ENCODE measurements around the gene OMP. TPM values are rescaled to one million over a fixed set of nuclear protein-coding genes. Genes with fewer than 3 reads are reported as not detected.

The OMP gene
- total and polyA plus RNA-seq, 7 donors = 0.32 TPM; not detected in 6

DNA sequence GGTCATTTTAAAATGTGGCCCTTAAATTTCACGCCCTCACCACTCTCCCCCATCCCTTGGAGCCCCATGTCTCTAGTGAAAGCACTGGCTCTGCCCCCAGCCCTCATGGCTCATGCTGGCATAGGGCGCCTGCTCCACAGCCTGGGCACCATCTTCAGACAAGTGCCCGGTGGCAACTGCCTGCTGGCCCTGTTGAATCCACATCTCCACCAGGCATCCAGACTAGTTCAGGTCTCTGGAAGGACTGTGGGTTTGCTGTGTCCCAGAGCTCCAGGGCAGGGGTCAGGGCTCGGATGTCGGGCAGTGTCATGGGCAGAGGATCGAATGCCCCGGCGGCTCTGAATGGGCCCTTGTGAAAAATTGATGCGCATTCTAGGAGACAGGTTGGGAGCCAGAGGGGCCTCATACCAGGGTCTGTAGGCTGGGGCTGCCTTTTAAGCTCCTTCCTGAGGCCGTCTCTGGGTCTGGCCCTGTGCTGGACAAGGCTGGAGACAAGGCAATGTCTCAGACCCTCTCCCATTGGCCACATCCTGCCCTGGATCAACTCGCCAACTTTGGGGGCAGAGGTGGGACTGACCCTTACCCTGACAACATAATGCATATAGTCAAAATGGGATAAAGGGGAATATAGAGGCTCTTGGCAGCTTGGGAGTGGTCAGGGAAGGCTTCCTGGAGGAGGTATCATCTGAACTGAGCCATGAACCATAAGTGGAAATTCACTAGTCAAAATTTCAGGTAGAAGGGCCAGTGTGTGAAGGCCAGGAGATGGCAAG lies 26.6 kb downstream of the OMP start:
- Histone ChIP-seq H3K27ac (no peak overlapping the region), H3K36me3 (ENCODE audit: insufficient read depth in 1 of 2, low read depth in 1 of 2) (no peaks in the 10 kb centered on the region), H3K9me3 (no peaks in the 10 kb centered on the region), H3K4me3 (no peak overlapping the region), H3K27me3 (ENCODE audit: insufficient read depth in 3 of 3, low read length in 2 of 3) (no peaks in the 10 kb centered on the region), H3K4me1 (peaks cover 10% of the 10 kb centered on the region)
- WGBS, 3 donors = 83 to 90% (median 90%) methylated on average over 11 of the region's 11 CpGs
- ATAC-seq = no peak
- intact Hi-C loops (cut with DNase I) = loop anchor here (1.0 to 5.0 kb wide), 4 partner anchors 21 to 423 kb away; no protein-coding TSS in a partner anchor
- TF ChIP-seq, protein P1, sequence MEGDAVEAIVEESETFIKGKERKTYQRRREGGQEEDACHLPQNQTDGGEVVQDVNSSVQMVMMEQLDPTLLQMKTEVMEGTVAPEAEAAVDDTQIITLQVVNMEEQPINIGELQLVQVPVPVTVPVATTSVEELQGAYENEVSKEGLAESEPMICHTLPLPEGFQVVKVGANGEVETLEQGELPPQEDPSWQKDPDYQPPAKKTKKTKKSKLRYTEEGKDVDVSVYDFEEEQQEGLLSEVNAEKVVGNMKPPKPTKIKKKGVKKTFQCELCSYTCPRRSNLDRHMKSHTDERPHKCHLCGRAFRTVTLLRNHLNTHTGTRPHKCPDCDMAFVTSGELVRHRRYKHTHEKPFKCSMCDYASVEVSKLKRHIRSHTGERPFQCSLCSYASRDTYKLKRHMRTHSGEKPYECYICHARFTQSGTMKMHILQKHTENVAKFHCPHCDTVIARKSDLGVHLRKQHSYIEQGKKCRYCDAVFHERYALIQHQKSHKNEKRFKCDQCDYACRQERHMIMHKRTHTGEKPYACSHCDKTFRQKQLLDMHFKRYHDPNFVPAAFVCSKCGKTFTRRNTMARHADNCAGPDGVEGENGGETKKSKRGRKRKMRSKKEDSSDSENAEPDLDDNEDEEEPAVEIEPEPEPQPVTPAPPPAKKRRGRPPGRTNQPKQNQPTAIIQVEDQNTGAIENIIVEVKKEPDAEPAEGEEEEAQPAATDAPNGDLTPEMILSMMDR (IDR thresholded peaks at IDR 0.05) = no peak
- no peak for DNase-seq

- WGBS, 3 donors = 81 to 86% (median 83%) methylated on average over 11 of the region's 11 CpGs
- Histone ChIP-seq H3K36me3 (ENCODE audit: insufficient read depth in 1 of 2, low read depth in 1 of 2) (no peaks in the 10 kb centered on the region), H3K27ac (no peak overlapping the region), H3K4me1 (peaks cover 10% of the 10 kb centered on the region), H3K4me3 (no peak overlapping the region), H3K9me3 (no peaks in the 10 kb centered on the region), H3K27me3 (ENCODE audit: insufficient read depth in 3 of 3, low read length in 2 of 3) (no peaks in the 10 kb centered on the region)
- no peak for ATAC-seq
- peak in 1 of 2 donors; percentile 9 for DNase-seq
- intact Hi-C loops (cut with DNase I) = loop anchor here (1.0 to 5.0 kb wide), 4 partner anchors 20 to 422 kb away; no protein-coding TSS in a partner anchor
- TF ChIP-seq, protein P1 (IDR thresholded peaks at IDR 0.05) = no peak
Measured at GRCh38 chr11:77129842-77130756, 27.5 kb downstream of the OMP start.

- H3K4me3 ChIP-seq = no peak overlapping the region
- TF ChIP-seq, protein P1 (IDR thresholded peaks at IDR 0.05) = no peak
- ATAC-seq (peak; percentile 41 to 74 (median 42)), DNase-seq (peak; percentile 54 to 79)
- intact Hi-C loops (cut with DNase I) = no loop called here
- H3K9me3 ChIP-seq = no peaks in the 10 kb centered on the region
- H3K27ac ChIP-seq = no peak overlapping the region
- no peaks in the 10 kb centered on the region for H3K27me3 ChIP-seq (ENCODE audit: insufficient read depth in 3 of 3, low read length in 2 of 3)
- H3K4me1 ChIP-seq = peaks cover 10% of the 10 kb centered on the region
- no peaks in the 10 kb centered on the region for H3K36me3 ChIP-seq (ENCODE audit: insufficient read depth in 1 of 2, low read depth in 1 of 2)
- WGBS, 3 donors = 13 to 28% (median 28%) methylated on average over 9 of the region's 9 CpGs
Measured at GRCh38 chr11:77130763-77131513, 28.3 kb downstream of the OMP start.

DNA sequence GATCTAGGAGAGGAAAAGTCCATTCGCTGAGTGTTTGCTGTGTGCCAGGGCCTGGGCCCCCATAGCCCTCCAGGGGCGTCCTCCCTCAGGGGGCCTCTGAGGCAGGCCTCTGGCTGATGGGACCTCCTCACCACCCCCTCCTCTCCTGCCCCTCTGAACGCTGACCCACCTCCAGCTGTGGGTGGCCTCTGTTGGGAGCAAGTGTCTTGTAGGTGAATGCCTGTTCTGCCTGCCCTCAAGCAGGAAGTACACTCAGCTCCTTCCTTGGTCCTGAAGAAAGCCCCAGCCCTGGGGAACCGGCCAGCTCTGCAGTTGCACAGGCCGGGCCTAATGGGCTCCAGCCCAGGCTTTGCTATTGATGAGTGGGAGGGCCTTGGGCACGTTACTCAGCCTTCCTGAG lies 28.9 kb downstream of the OMP start:
- 56 to 71% (median 61%) methylated on average over 6 of the region's 6 CpGs for WGBS, 3 donors
- no peaks in the 10 kb centered on the region for H3K27me3 ChIP-seq (ENCODE audit: insufficient read depth in 3 of 3, low read length in 2 of 3)
- no peaks in the 10 kb centered on the region for H3K36me3 ChIP-seq (ENCODE audit: insufficient read depth in 1 of 2, low read depth in 1 of 2)
- H3K27ac ChIP-seq = no peak overlapping the region
- TF ChIP-seq, protein P1 (IDR thresholded peaks at IDR 0.05) = no peak
- no peak overlapping the region for H3K4me3 ChIP-seq
- H3K9me3 ChIP-seq = no peaks in the 10 kb centered on the region
- DNase-seq (peak; percentile 15 to 53), ATAC-seq (no peak)
- intact Hi-C loops (cut with DNase I) = no loop called here
- peaks cover 10% of the 10 kb centered on the region for H3K4me1 ChIP-seq

Measured in psoas muscle (tissue), 8 donors.